HEK293 (cell line): ENCODE results near the gene AWAT1.

Experiments used
- CTCF ChIA-PET: fragments of 350-600 bp; formaldehyde crosslinking; extraction: SDS; loops from one replicate; lab custom pipeline; 2021; ENCODE audit warnings: antibody characterized with exemption; lab: Yijun Ruan, JAX
- POLR2A ChIA-PET: fragments of 300-600 bp; formaldehyde crosslinking; extraction: SDS; loops from one replicate; lab custom pipeline; 2020; ENCODE audit warnings: antibody characterized with exemption, inconsistent platforms; lab: Yijun Ruan, JAX
- H3K27ac ChIP-seq: fragments of 200-500 bp; sonication (Bioruptor generic); 2 replicates; pipeline ENCODE4 v1.5.1; 2014; ENCODE audit warnings: low read depth, low read length, control low read depth, inconsistent platforms; ENCODE audit errors: extremely low read depth
- H3K36me3 ChIP-seq, 2 experiments: fragments of 200-500 bp in 1 of 2; sonication (Bioruptor generic) in 1 of 2; 1 replicate in 1 of 2; 2 replicates in 1 of 2; pipeline ENCODE4 v1.5.1; 2014 to 2017; ENCODE audit warnings: inconsistent platforms in 2 of 2, low read length in 2 of 2; ENCODE audit not compliant: control insufficient read depth in 2 of 2, insufficient read depth in 1 of 2
- H3K4me1 ChIP-seq: fragments of 200-500 bp; sonication (Bioruptor generic); 2 replicates; pipeline ENCODE4 v1.5.1; 2014; ENCODE audit warnings: mild to moderate bottlenecking, low read length, inconsistent platforms; ENCODE audit not compliant: control insufficient read depth, insufficient read depth
- H3K4me3 ChIP-seq: 2 replicates; pipeline ENCODE4 v1.5.1; 2011; ENCODE audit warnings: low read depth, mild to moderate bottlenecking, control low read depth, low read length, moderate library complexity
- H3K9me3 ChIP-seq: fragments of 200-500 bp; sonication (Bioruptor generic); 2 replicates; pipeline ENCODE4 v1.5.1; 2014; ENCODE audit warnings: low read depth, low read length, inconsistent platforms; ENCODE audit not compliant: control insufficient read depth, insufficient read depth
- KLF7 ChIP-seq: fragments of 450-650 bp; formaldehyde crosslinking; IDR thresholded peaks from 2 replicates; pipeline ENCODE4 v1.5.1; 2016; ENCODE audit warnings: missing biosample characterization, missing genetic modification characterization, borderline replicate concordance
- REPIN1 ChIP-seq: fragments of 450-650 bp; formaldehyde crosslinking; IDR thresholded peaks from 2 replicates; pipeline ENCODE4 v1.5.1; 2017; ENCODE audit warnings: missing biosample characterization, missing genetic modification characterization, low read depth
- SP2 ChIP-seq: fragments of 450-650 bp; formaldehyde crosslinking; IDR thresholded peaks from 2 replicates; pipeline ENCODE4 v1.5.1; 2016; ENCODE audit warnings: missing biosample characterization, missing genetic modification characterization
- ZNF155 ChIP-seq: fragments of 450-650 bp; formaldehyde crosslinking; IDR thresholded peaks from 2 replicates; pipeline ENCODE4 v1.5.1; 2016; ENCODE audit warnings: missing biosample characterization, missing genetic modification characterization
- ZNF16 ChIP-seq: fragments of 450-650 bp; formaldehyde crosslinking; IDR thresholded peaks from 2 replicates; pipeline ENCODE4 v1.5.1; 2016; ENCODE audit warnings: low read depth, missing biosample characterization, missing genetic modification characterization
- ZNF658 ChIP-seq: fragments of 450-650 bp; formaldehyde crosslinking; IDR thresholded peaks from 2 replicates; pipeline ENCODE4; 2016; ENCODE audit warnings: missing biosample characterization, missing genetic modification characterization
- TF ChIP-seq, protein P1 (sequence below): fragments of 450-650 bp; formaldehyde crosslinking; IDR thresholded peaks from 2 replicates; pipeline ENCODE4 v1.5.1; 2017; ENCODE audit warnings: missing biosample characterization, missing genetic modification characterization
- TF ChIP-seq, protein P2 (sequence below): fragments of 450-650 bp; formaldehyde crosslinking; IDR thresholded peaks from 2 replicates; pipeline ENCODE4 v1.5.1; 2016; ENCODE audit warnings: missing biosample characterization, missing genetic modification characterization
- TF ChIP-seq, protein P3 (sequence below): fragments of 450-650 bp; formaldehyde crosslinking; IDR thresholded peaks from 2 replicates; pipeline ENCODE4 v1.5.1; 2016; ENCODE audit warnings: missing biosample characterization, missing genetic modification characterization, borderline replicate concordance
- TF ChIP-seq, protein P4 (sequence below): fragments of 450-650 bp; formaldehyde crosslinking; IDR thresholded peaks from 2 replicates; pipeline ENCODE4 v1.5.0; 2017; ENCODE audit warnings: missing biosample characterization, missing genetic modification characterization, borderline replicate concordance
- TF ChIP-seq, protein P5 (sequence below): fragments of 450-650 bp; formaldehyde crosslinking; IDR thresholded peaks from 2 replicates; pipeline ENCODE4 v1.5.1; 2016; ENCODE audit warnings: missing biosample characterization, missing genetic modification characterization, borderline replicate concordance
- TF ChIP-seq, protein P6 (sequence below): fragments of 450-650 bp; formaldehyde crosslinking; IDR thresholded peaks from 2 replicates; pipeline ENCODE4 v1.5.1; 2016; ENCODE audit warnings: missing biosample characterization, missing genetic modification characterization
- TF ChIP-seq, protein P7 (sequence below): fragments of 450-650 bp; formaldehyde crosslinking; IDR thresholded peaks from 2 replicates; pipeline ENCODE4 v1.5.1; 2016; ENCODE audit warnings: missing biosample characterization, missing genetic modification characterization

AWAT1 gene

DNA sequence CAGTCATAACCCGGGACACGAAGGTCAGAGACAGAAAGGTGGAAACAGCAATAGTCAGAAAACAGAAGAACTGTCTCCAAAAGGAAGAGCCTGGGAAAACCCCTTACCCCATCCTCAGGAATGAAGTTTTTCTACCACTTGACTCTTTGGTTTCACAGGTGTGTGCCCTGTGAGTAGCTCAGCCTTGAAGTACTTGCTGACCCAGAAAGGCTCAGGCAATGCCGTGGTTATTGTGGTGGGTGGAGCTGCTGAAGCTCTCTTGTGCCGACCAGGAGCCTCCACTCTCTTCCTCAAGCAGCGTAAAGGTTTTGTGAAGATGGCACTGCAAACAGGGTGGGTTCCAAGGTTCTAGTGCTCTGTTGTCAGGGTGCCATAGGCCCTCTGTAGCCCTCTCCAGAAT, 32.7 kb upstream of the AWAT1 start:
- no peaks in the 10 kb centered on the region for H3K9me3 ChIP-seq
- CTCF ChIA-PET: no interaction called here
- H3K36me3 ChIP-seq: no peaks in the 10 kb centered on the region
- POLR2A ChIA-PET: no interaction called here
- H3K4me3 ChIP-seq: no peak overlapping the region
- H3K4me1 ChIP-seq: no peaks in the 10 kb centered on the region
- TF ChIP-seq, protein P1, sequence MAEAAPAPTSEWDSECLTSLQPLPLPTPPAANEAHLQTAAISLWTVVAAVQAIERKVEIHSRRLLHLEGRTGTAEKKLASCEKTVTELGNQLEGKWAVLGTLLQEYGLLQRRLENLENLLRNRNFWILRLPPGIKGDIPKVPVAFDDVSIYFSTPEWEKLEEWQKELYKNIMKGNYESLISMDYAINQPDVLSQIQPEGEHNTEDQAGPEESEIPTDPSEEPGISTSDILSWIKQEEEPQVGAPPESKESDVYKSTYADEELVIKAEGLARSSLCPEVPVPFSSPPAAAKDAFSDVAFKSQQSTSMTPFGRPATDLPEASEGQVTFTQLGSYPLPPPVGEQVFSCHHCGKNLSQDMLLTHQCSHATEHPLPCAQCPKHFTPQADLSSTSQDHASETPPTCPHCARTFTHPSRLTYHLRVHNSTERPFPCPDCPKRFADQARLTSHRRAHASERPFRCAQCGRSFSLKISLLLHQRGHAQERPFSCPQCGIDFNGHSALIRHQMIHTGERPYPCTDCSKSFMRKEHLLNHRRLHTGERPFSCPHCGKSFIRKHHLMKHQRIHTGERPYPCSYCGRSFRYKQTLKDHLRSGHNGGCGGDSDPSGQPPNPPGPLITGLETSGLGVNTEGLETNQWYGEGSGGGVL (tag by site-specific recombination): no peak
- TF ChIP-seq ZNF16 (tag by site-specific recombination) (no peak), ZNF155 (no peak), ZNF658 (tag by site-specific recombination) (no peak), KLF7 (no peak), SP2 (tag by site-specific recombination) (no peak), REPIN1 (no peak)
- TF ChIP-seq, protein P2, sequence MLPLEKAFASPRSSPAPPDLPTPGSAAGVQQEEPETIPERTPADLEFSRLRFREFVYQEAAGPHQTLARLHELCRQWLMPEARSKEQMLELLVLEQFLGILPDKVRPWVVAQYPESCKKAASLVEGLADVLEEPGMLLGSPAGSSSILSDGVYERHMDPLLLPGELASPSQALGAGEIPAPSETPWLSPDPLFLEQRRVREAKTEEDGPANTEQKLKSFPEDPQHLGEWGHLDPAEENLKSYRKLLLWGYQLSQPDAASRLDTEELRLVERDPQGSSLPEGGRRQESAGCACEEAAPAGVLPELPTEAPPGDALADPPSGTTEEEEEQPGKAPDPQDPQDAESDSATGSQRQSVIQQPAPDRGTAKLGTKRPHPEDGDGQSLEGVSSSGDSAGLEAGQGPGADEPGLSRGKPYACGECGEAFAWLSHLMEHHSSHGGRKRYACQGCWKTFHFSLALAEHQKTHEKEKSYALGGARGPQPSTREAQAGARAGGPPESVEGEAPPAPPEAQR (tag by site-specific recombination): no peak
- TF ChIP-seq, protein P3, sequence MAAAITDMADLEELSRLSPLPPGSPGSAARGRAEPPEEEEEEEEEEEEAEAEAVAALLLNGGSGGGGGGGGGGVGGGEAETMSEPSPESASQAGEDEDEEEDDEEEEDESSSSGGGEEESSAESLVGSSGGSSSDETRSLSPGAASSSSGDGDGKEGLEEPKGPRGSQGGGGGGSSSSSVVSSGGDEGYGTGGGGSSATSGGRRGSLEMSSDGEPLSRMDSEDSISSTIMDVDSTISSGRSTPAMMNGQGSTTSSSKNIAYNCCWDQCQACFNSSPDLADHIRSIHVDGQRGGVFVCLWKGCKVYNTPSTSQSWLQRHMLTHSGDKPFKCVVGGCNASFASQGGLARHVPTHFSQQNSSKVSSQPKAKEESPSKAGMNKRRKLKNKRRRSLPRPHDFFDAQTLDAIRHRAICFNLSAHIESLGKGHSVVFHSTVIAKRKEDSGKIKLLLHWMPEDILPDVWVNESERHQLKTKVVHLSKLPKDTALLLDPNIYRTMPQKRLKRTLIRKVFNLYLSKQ (tag by site-specific recombination): no peak
- TF ChIP-seq, protein P4, sequence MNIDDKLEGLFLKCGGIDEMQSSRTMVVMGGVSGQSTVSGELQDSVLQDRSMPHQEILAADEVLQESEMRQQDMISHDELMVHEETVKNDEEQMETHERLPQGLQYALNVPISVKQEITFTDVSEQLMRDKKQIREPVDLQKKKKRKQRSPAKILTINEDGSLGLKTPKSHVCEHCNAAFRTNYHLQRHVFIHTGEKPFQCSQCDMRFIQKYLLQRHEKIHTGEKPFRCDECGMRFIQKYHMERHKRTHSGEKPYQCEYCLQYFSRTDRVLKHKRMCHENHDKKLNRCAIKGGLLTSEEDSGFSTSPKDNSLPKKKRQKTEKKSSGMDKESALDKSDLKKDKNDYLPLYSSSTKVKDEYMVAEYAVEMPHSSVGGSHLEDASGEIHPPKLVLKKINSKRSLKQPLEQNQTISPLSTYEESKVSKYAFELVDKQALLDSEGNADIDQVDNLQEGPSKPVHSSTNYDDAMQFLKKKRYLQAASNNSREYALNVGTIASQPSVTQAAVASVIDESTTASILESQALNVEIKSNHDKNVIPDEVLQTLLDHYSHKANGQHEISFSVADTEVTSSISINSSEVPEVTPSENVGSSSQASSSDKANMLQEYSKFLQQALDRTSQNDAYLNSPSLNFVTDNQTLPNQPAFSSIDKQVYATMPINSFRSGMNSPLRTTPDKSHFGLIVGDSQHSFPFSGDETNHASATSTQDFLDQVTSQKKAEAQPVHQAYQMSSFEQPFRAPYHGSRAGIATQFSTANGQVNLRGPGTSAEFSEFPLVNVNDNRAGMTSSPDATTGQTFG: no peak
- TF ChIP-seq, protein P5, sequence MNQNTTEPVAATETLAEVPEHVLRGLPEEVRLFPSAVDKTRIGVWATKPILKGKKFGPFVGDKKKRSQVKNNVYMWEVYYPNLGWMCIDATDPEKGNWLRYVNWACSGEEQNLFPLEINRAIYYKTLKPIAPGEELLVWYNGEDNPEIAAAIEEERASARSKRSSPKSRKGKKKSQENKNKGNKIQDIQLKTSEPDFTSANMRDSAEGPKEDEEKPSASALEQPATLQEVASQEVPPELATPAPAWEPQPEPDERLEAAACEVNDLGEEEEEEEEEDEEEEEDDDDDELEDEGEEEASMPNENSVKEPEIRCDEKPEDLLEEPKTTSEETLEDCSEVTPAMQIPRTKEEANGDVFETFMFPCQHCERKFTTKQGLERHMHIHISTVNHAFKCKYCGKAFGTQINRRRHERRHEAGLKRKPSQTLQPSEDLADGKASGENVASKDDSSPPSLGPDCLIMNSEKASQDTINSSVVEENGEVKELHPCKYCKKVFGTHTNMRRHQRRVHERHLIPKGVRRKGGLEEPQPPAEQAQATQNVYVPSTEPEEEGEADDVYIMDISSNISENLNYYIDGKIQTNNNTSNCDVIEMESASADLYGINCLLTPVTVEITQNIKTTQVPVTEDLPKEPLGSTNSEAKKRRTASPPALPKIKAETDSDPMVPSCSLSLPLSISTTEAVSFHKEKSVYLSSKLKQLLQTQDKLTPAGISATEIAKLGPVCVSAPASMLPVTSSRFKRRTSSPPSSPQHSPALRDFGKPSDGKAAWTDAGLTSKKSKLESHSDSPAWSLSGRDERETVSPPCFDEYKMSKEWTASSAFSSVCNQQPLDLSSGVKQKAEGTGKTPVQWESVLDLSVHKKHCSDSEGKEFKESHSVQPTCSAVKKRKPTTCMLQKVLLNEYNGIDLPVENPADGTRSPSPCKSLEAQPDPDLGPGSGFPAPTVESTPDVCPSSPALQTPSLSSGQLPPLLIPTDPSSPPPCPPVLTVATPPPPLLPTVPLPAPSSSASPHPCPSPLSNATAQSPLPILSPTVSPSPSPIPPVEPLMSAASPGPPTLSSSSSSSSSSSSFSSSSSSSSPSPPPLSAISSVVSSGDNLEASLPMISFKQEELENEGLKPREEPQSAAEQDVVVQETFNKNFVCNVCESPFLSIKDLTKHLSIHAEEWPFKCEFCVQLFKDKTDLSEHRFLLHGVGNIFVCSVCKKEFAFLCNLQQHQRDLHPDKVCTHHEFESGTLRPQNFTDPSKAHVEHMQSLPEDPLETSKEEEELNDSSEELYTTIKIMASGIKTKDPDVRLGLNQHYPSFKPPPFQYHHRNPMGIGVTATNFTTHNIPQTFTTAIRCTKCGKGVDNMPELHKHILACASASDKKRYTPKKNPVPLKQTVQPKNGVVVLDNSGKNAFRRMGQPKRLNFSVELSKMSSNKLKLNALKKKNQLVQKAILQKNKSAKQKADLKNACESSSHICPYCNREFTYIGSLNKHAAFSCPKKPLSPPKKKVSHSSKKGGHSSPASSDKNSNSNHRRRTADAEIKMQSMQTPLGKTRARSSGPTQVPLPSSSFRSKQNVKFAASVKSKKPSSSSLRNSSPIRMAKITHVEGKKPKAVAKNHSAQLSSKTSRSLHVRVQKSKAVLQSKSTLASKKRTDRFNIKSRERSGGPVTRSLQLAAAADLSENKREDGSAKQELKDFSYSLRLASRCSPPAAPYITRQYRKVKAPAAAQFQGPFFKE: no peak
- TF ChIP-seq, protein P6, sequence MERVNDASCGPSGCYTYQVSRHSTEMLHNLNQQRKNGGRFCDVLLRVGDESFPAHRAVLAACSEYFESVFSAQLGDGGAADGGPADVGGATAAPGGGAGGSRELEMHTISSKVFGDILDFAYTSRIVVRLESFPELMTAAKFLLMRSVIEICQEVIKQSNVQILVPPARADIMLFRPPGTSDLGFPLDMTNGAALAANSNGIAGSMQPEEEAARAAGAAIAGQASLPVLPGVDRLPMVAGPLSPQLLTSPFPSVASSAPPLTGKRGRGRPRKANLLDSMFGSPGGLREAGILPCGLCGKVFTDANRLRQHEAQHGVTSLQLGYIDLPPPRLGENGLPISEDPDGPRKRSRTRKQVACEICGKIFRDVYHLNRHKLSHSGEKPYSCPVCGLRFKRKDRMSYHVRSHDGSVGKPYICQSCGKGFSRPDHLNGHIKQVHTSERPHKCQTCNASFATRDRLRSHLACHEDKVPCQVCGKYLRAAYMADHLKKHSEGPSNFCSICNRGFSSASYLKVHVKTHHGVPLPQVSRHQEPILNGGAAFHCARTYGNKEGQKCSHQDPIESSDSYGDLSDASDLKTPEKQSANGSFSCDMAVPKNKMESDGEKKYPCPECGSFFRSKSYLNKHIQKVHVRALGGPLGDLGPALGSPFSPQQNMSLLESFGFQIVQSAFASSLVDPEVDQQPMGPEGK (tag by site-specific recombination): no peak
- TF ChIP-seq, protein P7, sequence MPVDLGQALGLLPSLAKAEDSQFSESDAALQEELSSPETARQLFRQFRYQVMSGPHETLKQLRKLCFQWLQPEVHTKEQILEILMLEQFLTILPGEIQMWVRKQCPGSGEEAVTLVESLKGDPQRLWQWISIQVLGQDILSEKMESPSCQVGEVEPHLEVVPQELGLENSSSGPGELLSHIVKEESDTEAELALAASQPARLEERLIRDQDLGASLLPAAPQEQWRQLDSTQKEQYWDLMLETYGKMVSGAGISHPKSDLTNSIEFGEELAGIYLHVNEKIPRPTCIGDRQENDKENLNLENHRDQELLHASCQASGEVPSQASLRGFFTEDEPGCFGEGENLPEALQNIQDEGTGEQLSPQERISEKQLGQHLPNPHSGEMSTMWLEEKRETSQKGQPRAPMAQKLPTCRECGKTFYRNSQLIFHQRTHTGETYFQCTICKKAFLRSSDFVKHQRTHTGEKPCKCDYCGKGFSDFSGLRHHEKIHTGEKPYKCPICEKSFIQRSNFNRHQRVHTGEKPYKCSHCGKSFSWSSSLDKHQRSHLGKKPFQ (tag by site-specific recombination): no peak
- H3K27ac ChIP-seq: no peak overlapping the region
